H9 (cell line): ENCODE results near the gene ALLC. TPM values are rescaled to one million over a fixed set of nuclear protein-coding genes. Genes with fewer than 3 reads are reported as not detected.

Experiments used
- DNase-seq: peaks from one replicate; pipeline ENCODE4 v3.0.0-alpha.2; 2017
- H2AFZ ChIP-seq: one replicate; pipeline ENCODE4 v1.6.1; 2013; ENCODE audit warnings: mild to moderate bottlenecking, low read length, control low read depth, moderate library complexity
- H2AK5ac ChIP-seq: 2 replicates; pipeline ENCODE4 v1.6.1; 2013; ENCODE audit warnings: low read length, control low read depth, mixed read lengths; ENCODE audit not compliant: insufficient read length
- H2BK120ac ChIP-seq: one replicate; pipeline ENCODE4 v1.6.1; 2013; ENCODE audit warnings: low read depth, mild to moderate bottlenecking, low read length, control low read depth, inconsistent platforms; ENCODE audit not compliant: poor library complexity, severe bottlenecking
- H2BK12ac ChIP-seq: 2 replicates; pipeline ENCODE4 v1.6.1; 2013; ENCODE audit warnings: low read length, control low read depth, mixed read lengths, low read depth; ENCODE audit not compliant: insufficient read length
- H2BK15ac ChIP-seq: 2 replicates; pipeline ENCODE4 v1.6.1; 2013; ENCODE audit warnings: low read depth, low read length, control low read depth
- H2BK20ac ChIP-seq: one replicate; pipeline ENCODE4 v1.6.1; 2013; ENCODE audit warnings: low read depth, mild to moderate bottlenecking, low read length, control low read depth, inconsistent platforms; ENCODE audit not compliant: poor library complexity, severe bottlenecking
- H2BK5ac ChIP-seq: 2 replicates; pipeline ENCODE4 v1.6.1; 2013; ENCODE audit warnings: low read length, control low read depth, mixed read lengths; ENCODE audit not compliant: insufficient read length
- H3K14ac ChIP-seq: 2 replicates; pipeline ENCODE4 v1.6.1; 2013; ENCODE audit warnings: low read length, control low read depth; ENCODE audit not compliant: insufficient read depth
- H3K18ac ChIP-seq: 2 replicates; pipeline ENCODE4 v1.6.1; 2013; ENCODE audit warnings: low read depth, mild to moderate bottlenecking, mixed read lengths, low read length, control low read depth; ENCODE audit not compliant: insufficient read length
- H3K23ac ChIP-seq: 2 replicates; pipeline ENCODE4 v1.6.1; 2013; ENCODE audit warnings: low read length, control low read depth, mixed read lengths, low read depth; ENCODE audit not compliant: insufficient read length
- H3K23me2 ChIP-seq: 2 replicates; pipeline ENCODE4 v1.6.1; 2013; ENCODE audit warnings: low read depth, mild to moderate bottlenecking, mixed read lengths, low read length, control low read depth; ENCODE audit not compliant: insufficient read length, poor library complexity, severe bottlenecking
- H3K27ac ChIP-seq: 2 replicates; pipeline ENCODE4 v1.5.1; 2013; ENCODE audit warnings: low read length, control low read depth, mixed read lengths, low read depth; ENCODE audit not compliant: insufficient read length
- H3K27me3 ChIP-seq: 2 replicates; pipeline ENCODE4 v1.6.1; 2013; ENCODE audit warnings: low read length, control low read depth, inconsistent platforms; ENCODE audit not compliant: insufficient read depth
- H3K4ac ChIP-seq: 2 replicates; pipeline ENCODE4 v1.6.1; 2013; ENCODE audit warnings: low read depth, mild to moderate bottlenecking, control low read depth, inconsistent platforms, low read length, moderate library complexity
- H3K4me1 ChIP-seq: 2 replicates; pipeline ENCODE4 v1.6.1; 2013; ENCODE audit warnings: low read length, control low read depth, inconsistent platforms; ENCODE audit not compliant: insufficient read depth
- H3K4me2 ChIP-seq: 2 replicates; pipeline ENCODE4 v1.6.1; 2013; ENCODE audit warnings: low read length, control low read depth, mixed read lengths; ENCODE audit not compliant: insufficient read length, insufficient read depth
- H3K56ac ChIP-seq: 2 replicates; pipeline ENCODE4 v1.6.1; 2013; ENCODE audit warnings: low read depth, mild to moderate bottlenecking, mixed read lengths, low read length, control low read depth; ENCODE audit not compliant: insufficient read length
- H3K79me1 ChIP-seq: 2 replicates; pipeline ENCODE4 v1.6.1; 2013; ENCODE audit warnings: low read depth, mild to moderate bottlenecking, moderate library complexity, low read length, control low read depth, inconsistent platforms; ENCODE audit not compliant: insufficient read depth, poor library complexity, severe bottlenecking
- H3K79me2 ChIP-seq: 2 replicates; pipeline ENCODE4 v1.6.1; 2013; ENCODE audit warnings: low read length, control low read depth, inconsistent platforms; ENCODE audit not compliant: insufficient read depth
- H3K9ac ChIP-seq: 2 replicates; pipeline ENCODE4 v1.6.1; 2013; ENCODE audit warnings: low read length, control low read depth, mixed read lengths; ENCODE audit not compliant: insufficient read length; ENCODE audit errors: extremely low read depth
- H3K9me3 ChIP-seq: one replicate; pipeline ENCODE4 v1.6.1; 2013; ENCODE audit warnings: low read depth, low read length, inconsistent platforms; ENCODE audit not compliant: control insufficient read depth
- H3T11ph ChIP-seq: one replicate; pipeline ENCODE4 v1.6.1; 2013; ENCODE audit warnings: mild to moderate bottlenecking, low read length, control low read depth, inconsistent platforms
- H4K20me1 ChIP-seq: one replicate; pipeline ENCODE4 v1.6.1; 2013; ENCODE audit not compliant: control insufficient read depth, insufficient read length, insufficient read depth
- H4K5ac ChIP-seq: 2 replicates; pipeline ENCODE4 v1.6.1; 2013; ENCODE audit warnings: low read depth, mild to moderate bottlenecking, mixed read lengths, low read length, control low read depth; ENCODE audit not compliant: insufficient read length
- H4K8ac ChIP-seq: replicated peaks from 2 replicates; pipeline ENCODE4 v1.6.1; 2013; ENCODE audit warnings: low read length, control low read depth, mixed read lengths, low read depth; ENCODE audit not compliant: insufficient read length
- H4K91ac ChIP-seq: 2 replicates; pipeline ENCODE4 v1.6.1; 2013; ENCODE audit warnings: low read depth, mild to moderate bottlenecking, moderate library complexity, mixed read lengths, low read length, control low read depth; ENCODE audit not compliant: insufficient read length
- H3K27ac Mint-ChIP-seq, 3 experiments: 2 replicates in 2 of 3; 3 replicates in 1 of 3; pipeline ENCODE4 v1.8.0; 2020 to 2021; ENCODE audit warnings: mixed read lengths in 3 of 3, mild to moderate bottlenecking in 1 of 3, moderate library complexity in 1 of 3
- H3K27me3 Mint-ChIP-seq: 2 replicates; pipeline ENCODE4 v1.8.0; 2021; ENCODE audit warnings: low read depth, mild to moderate bottlenecking, moderate library complexity, mixed read lengths
- H3K36me3 Mint-ChIP-seq, 3 experiments: 2 replicates in 2 of 3; 3 replicates in 1 of 3; pipeline ENCODE4 v1.8.0; 2020 to 2021; ENCODE audit warnings: low read depth in 3 of 3, mixed read lengths in 3 of 3; ENCODE audit not compliant: insufficient read depth in 1 of 3
- H3K4me1 Mint-ChIP-seq, 2 experiments: 2 replicates each; pipeline ENCODE4 v1.8.0; 2020; ENCODE audit warnings: mixed read lengths in 2 of 2
- H3K4me3 Mint-ChIP-seq, 2 experiments: 2 replicates in 1 of 2; 3 replicates in 1 of 2; pipeline ENCODE4 v1.8.0; 2020 to 2021; ENCODE audit warnings: mild to moderate bottlenecking in 2 of 2, mixed read lengths in 2 of 2, moderate library complexity in 1 of 2
- H3K9me3 Mint-ChIP-seq, 2 experiments: 2 replicates in 1 of 2; 3 replicates in 1 of 2; pipeline ENCODE4 v1.8.0; 2020; ENCODE audit warnings: mild to moderate bottlenecking in 2 of 2, mixed read lengths in 2 of 2, moderate library complexity in 1 of 2
- CTCF ChIP-seq: fragments of 200-600 bp; sonication (generic); conservative IDR thresholded peaks from 3 replicates; pipeline ENCODE4 v1.8.0; 2021; ENCODE audit warnings: antibody characterized with exemption, mild to moderate bottlenecking
- WGBS: extraction: QIAGEN DNeasy Blood & Tissue Kit; methylation state at CpG from one replicate; pipeline ENCODE4 v1.1.7; 2013; ENCODE audit warnings: missing lambda C conversion rate, low lambda C conversion rate, mixed read lengths; ENCODE audit not compliant: insufficient read length; ENCODE audit errors: extremely low coverage; 5-methylcytosine and 5-hydroxymethylcytosine counted together
- total RNA-seq: library from RNA; stranded (reverse); gene quantifications from 2 replicates; pipeline ENCODE4 v1.2.1, GENCODE V29; 2021

Gene ALLC
- total RNA-seq, 1 experiment from 2014 or later: not detected

- no peak within 1 kb of the TSS for H3K23ac ChIP-seq
- no peak within 1 kb of the TSS for H4K5ac ChIP-seq
- peak within 1 kb of the TSS; percentile 3 for H3K4me2 ChIP-seq
- H4K20me1 ChIP-seq: no peaks in the 10 kb centered on the region
- H3K9me3 Mint-ChIP-seq: peaks cover 7 to 8% of the 10 kb centered on the region in 2 experiments
- no peak within 1 kb of the TSS for H3K9ac ChIP-seq
- H3K18ac ChIP-seq: no peak within 1 kb of the TSS
- peak within 1 kb of the TSS; percentile 66 to 80 for H3K4me3 Mint-ChIP-seq
- H3K23me2 ChIP-seq: no peaks in the 10 kb centered on the region
- no peak within 1 kb of the TSS for H2BK5ac ChIP-seq
- no peak within 1 kb of the TSS for H3T11ph ChIP-seq
- no peak within 1 kb of the TSS for H3K56ac ChIP-seq
- H2BK120ac ChIP-seq: no peak within 1 kb of the TSS
- H3K4me1 Mint-ChIP-seq: peaks cover 13 to 14% of the 10 kb centered on the region in 2 experiments
- H2BK20ac ChIP-seq: no peak within 1 kb of the TSS
- DNase-seq: no peak
- no peak within 1 kb of the TSS for H3K14ac ChIP-seq
- no peak within 1 kb of the TSS for H3K27ac Mint-ChIP-seq
- no peak within 1 kb of the TSS for H3K27ac ChIP-seq
- no peak for TF ChIP-seq CTCF
- no peaks in the 10 kb centered on the region for H3K79me2 ChIP-seq
- peaks cover 0 to 6% (median 3%) of the 10 kb centered on the region in 3 experiments; a peak in 2 of 7 replicates for H3K36me3 Mint-ChIP-seq
- no peak within 1 kb of the TSS for H2AK5ac ChIP-seq
- no peaks in the 10 kb centered on the region; the same call in 1 of the 2 replicates for H3K27me3 ChIP-seq
- no peaks in the 10 kb centered on the region for H3K79me1 ChIP-seq
- H2BK12ac ChIP-seq: no peak within 1 kb of the TSS
- WGBS: no CpG with 5 or more reads among the region's 60 CpGs
- no peaks in the 10 kb centered on the region; the same call in 1 of the 2 replicates for H3K4me1 ChIP-seq
- H4K91ac ChIP-seq: no peak within 1 kb of the TSS
- no peaks in the 10 kb centered on the region for H3K9me3 ChIP-seq
- no peak within 1 kb of the TSS for H2AFZ ChIP-seq
- H3K27me3 Mint-ChIP-seq: peaks cover 68% of the 10 kb centered on the region
- no peak within 1 kb of the TSS for H3K4ac ChIP-seq
- H2BK15ac ChIP-seq: no peak within 1 kb of the TSS
- no peak within 1 kb of the TSS for H4K8ac ChIP-seq
Measured at GRCh38 chr2:3703236-3703756, 45.3 kb downstream of the ALLC start, which contains the start of gene DCDC2C. TSS of gene DCDC2C (plus strand) at chr2:3703575. CDS start at chr2:3703752, 177 bp downstream.
